ENCODE data around the gene EFCAB6.
"Not testable (repeated sequence)": the region's sequence is repeated elsewhere in the genome, so short reads cannot be mapped to it uniquely, and the experiment has no call there.

The EFCAB6 gene

DNA sequence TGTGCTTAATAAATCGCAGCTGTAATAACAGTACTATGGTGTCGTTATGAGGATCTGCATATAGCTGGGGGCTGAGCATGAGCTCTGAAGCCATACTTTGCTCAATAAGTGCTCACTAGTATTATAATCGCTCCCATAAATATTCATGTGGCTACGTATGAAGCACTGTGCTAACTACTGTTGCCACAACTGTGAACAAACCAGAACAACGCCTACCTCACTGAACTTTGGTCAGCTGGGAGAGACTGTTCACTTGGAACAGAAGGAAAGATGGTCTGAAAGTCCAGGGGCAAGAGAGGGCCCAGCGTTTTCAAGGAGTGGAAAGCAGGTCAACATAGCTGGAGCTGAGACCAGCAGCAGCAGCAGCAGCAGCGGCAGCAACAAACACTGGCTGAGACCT lies 141.6 kb downstream of the EFCAB6 start:
- no peak for DNase-seq (ENCODE audit: low spot score)
- in situ Hi-C loops (cut with MboI; ENCODE audit: low pct_unique_long_range_greater_than_20kb, low sequenced_read_pairs, unreplicated experiment): no loop called here
- TF ChIP-seq, protein P1, sequence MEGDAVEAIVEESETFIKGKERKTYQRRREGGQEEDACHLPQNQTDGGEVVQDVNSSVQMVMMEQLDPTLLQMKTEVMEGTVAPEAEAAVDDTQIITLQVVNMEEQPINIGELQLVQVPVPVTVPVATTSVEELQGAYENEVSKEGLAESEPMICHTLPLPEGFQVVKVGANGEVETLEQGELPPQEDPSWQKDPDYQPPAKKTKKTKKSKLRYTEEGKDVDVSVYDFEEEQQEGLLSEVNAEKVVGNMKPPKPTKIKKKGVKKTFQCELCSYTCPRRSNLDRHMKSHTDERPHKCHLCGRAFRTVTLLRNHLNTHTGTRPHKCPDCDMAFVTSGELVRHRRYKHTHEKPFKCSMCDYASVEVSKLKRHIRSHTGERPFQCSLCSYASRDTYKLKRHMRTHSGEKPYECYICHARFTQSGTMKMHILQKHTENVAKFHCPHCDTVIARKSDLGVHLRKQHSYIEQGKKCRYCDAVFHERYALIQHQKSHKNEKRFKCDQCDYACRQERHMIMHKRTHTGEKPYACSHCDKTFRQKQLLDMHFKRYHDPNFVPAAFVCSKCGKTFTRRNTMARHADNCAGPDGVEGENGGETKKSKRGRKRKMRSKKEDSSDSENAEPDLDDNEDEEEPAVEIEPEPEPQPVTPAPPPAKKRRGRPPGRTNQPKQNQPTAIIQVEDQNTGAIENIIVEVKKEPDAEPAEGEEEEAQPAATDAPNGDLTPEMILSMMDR (IDR thresholded peaks at IDR 0.05; ENCODE audit: extremely low read depth, insufficient read depth, missing control alignments): no peak

DNA sequence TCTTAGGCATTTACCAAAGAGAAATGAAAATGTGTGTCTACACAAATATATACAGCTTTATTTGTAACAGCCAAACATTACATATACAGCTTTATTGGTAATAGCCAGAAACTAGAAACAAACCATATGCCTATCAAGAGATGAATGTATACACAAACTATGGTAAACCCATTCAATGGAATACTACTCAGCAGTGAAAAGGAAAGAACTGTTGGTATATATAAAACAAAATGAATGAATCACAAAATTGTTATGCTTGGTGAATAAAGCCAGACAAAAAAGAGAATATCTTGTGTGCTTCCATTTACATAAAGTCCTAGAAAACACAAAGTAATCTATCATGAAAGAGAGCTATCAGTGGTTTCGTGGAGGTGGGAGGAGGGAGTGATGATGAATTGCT lies 142.9 kb downstream of the EFCAB6 start:
- DNase-seq (ENCODE audit: low spot score): no peak
- TF ChIP-seq, protein P1 (IDR thresholded peaks at IDR 0.05; ENCODE audit: extremely low read depth, insufficient read depth, missing control alignments): no peak
- in situ Hi-C loops (cut with MboI; ENCODE audit: low pct_unique_long_range_greater_than_20kb, low sequenced_read_pairs, unreplicated experiment): no loop called here

DNA sequence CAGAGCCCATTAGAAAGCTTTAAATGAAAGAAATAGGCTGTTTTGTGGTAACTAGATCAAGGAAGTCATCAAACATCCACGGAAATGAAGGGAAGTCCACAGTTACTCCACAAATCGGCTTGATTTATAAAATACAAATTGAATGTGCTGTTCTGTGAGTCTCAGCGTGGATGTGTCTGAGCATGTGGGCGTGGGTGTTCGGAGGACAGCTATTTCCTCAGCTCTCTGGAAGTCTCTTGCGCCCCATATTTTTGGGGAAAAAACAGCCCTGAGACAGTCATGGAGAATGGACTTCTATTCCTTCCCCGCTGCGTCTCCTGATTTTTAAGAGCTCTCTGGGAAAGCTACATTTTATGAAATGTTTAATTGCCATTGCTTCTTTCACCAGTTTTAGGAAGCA lies 144.4 kb downstream of the EFCAB6 start:
- in situ Hi-C loops (cut with MboI; ENCODE audit: low pct_unique_long_range_greater_than_20kb, low sequenced_read_pairs, unreplicated experiment): no loop called here
- DNase-seq (ENCODE audit: low spot score): no peak

DNA sequence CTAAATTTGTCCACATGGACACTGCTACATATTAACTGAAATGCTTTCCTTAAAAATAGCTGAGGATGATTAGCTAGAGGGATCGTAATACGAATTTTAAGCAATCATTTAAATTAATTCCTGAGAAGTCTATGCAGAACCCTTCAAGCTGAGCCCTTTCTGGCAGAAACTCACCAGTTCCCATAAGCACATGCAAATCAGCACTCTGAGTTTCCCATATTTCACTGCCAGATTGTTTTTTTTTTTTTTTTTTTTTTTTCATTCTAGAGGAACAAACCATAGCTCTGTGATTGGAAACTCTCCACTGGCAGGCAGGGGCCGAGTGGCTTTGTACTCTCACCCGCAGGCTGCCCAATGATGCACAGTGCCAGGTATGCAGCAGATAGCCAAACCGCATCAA lies 145.6 kb downstream of the EFCAB6 start:
- no peak for DNase-seq (ENCODE audit: low spot score)
- TF ChIP-seq, protein P1 (IDR thresholded peaks at IDR 0.05; ENCODE audit: extremely low read depth, insufficient read depth, missing control alignments): no peak
- in situ Hi-C loops (cut with MboI; ENCODE audit: low pct_unique_long_range_greater_than_20kb, low sequenced_read_pairs, unreplicated experiment): no loop called here

More for the DNA sequence above, 144.4 kb downstream of the EFCAB6 start:
- TF ChIP-seq, protein P1 (IDR thresholded peaks at IDR 0.05; ENCODE audit: extremely low read depth, insufficient read depth, missing control alignments): no peak

DNA sequence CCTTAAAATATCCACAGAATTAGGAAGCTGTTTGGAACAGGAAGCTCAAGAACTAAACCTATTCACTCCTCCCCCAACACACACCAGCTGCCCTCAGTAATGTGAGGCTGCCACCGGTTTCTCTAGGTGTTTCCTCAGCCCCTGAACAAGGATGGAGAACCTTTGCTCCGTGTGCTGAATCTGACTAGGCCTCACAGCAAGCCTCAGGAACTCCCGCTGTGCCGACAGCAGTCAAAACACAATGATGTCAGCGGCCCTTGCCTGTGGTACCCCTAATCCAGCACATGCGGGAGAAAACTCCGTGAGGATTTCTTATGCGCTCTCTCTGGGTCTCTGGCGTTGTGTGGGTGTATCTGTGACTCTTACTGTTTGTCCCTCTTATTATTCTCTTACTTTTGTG lies 153.3 kb downstream of the EFCAB6 start:
- in situ Hi-C loops (cut with MboI; ENCODE audit: low pct_unique_long_range_greater_than_20kb, low sequenced_read_pairs, unreplicated experiment): no loop called here
- DNase-seq (ENCODE audit: low spot score): no peak
- TF ChIP-seq, protein P1 (IDR thresholded peaks at IDR 0.05; ENCODE audit: extremely low read depth, insufficient read depth, missing control alignments): no peak

DNA sequence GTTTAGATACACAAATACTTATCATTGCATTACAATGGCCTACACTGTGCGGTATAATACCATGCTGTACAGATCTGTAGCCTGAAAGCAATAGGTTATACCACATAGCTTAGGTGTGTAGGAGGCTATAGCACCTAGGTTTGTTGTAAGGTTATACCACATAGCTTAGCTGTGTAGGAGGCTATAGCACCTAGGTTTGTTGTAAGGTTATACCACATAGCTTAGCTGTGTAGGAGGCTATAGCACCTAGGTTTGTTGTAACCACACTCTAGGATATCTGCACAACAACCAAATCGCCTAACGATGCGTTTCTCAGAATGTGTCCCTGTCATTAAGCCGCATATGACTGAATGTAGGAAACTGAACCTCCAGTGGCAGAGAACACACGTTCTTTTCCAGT lies 155.5 kb downstream of the EFCAB6 start:
- DNase-seq (ENCODE audit: low spot score); in situ Hi-C loops (cut with MboI; ENCODE audit: low pct_unique_long_range_greater_than_20kb, low sequenced_read_pairs, unreplicated experiment): not testable (repeated sequence)

DNA sequence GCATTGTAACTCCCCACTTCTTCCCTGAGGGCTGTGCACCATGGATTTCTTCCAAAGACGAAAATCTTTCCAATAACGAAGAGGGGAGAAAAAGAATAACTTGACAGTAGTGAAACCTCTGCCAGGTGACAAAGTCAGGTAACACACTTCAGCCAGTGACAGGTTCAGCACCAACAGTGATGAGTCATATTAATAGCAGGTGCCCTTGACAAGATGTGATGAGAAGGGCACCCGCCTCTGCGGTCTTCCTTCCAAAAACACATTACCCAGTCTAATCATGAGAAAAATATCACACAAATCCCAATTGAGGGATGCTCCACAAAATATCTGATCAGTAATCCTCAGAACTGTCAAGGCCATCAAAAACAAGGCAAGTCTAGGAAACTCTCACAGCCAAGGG lies 157.8 kb downstream of the EFCAB6 start:
- in situ Hi-C loops (cut with MboI; ENCODE audit: low pct_unique_long_range_greater_than_20kb, low sequenced_read_pairs, unreplicated experiment): no loop called here
- no peak for DNase-seq (ENCODE audit: low spot score)
- TF ChIP-seq, protein P1 (IDR thresholded peaks at IDR 0.05; ENCODE audit: extremely low read depth, insufficient read depth, missing control alignments): no peak
